PC-9 (cell line): ENCODE results near the gene EFTUD2.

ENCODE experiments used
- CTCF ChIP-seq: fragments of 200-600 bp; sonication (generic); conservative IDR thresholded peaks from 2 replicates; pipeline ENCODE4 v1.6.1; 2017; ENCODE audit warnings: mixed run types, antibody characterized with exemption, mild to moderate bottlenecking, moderate library complexity
- EZH2 ChIP-seq: fragments of 200-600 bp; sonication (generic); IDR thresholded peaks from 2 replicates; pipeline ENCODE4 v1.8.0; 2017; ENCODE audit warnings: antibody characterized with exemption, low read depth

DNA sequence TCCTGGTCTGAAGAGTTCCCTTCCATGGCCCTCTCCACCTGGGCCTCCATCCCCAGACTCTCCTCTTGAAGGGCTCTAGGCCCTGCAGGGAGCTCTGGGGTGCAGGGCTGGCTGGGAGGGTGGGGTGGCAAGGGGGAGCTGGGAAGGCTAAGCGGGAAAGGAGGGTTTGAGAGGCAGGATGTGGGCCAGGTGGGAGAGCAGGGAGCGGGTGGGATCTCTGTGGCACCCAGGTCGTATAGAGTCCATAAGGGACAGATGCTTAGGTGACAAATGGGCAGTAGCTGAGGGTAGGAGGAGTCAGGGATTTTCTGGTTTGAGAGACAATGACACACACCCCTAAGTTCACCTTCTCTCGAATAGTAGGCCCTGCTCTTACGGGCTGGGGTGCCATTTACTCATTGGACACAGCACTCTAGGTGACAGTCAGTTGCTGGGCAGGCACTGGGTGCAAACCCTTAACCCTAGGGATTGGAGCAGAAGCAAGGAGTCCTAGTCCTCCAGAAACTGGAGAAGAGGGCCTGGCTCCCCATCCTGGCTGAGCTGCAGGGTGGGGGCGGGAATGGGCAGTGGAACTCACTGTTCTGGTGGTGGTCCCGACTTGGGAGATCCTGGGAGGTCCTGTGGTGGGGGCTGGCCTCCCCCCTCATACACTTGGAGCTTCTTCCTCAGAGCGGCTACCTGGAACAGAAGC, 33.0 kb upstream of the EFTUD2 start:
- TF ChIP-seq CTCF (no peak), EZH2 (no peak)
